Medulla oblongata (tissue), 1 donor: ENCODE measurements around the gene WASHC1.
A peak's percentile ranks its signal among the peaks of the same experiment; 100 is the strongest.
"Not testable (repeated sequence)": the region's sequence is repeated elsewhere in the genome, so short reads cannot be mapped to it uniquely, and the experiment has no call there.

ENCODE experiments used
- DNase-seq: peaks from one replicate; pipeline ENCODE4 v3.0.0-alpha.2; 2015; ENCODE audit errors: extremely low spot score

Gene WASHC1, protein sequence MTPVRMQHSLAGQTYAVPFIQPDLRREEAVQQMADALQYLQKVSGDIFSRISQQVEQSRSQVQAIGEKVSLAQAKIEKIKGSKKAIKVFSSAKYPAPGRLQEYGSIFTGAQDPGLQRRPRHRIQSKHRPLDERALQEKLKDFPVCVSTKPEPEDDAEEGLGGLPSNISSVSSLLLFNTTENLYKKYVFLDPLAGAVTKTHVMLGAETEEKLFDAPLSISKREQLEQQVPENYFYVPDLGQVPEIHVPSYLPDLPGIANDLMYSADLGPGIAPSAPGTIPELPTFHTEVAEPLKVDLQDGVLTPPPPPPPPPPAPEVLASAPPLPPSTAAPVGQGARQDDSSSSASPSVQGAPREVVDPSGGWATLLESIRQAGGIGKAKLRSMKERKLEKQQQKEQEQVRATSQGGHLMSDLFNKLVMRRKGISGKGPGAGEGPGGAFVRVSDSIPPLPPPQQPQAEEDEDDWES

GRCh38 chr9:29356-29755, at the start of gene WASHC1:
Gene WASHC1 (minus strand): TSS chr9:29456. CDS start chr9:24999, 4,457 bp downstream.
- DNase-seq, result not testable (repeated sequence)

GRCh38 chr9:78333-78732, 49.1 kb upstream of the WASHC1 start:
- DNase-seq, result not testable (repeated sequence)

GRCh38 chr9:76389-76788, 47.1 kb upstream of the WASHC1 start:
- not testable (repeated sequence) for DNase-seq

GRCh38 chr9:73900-74525, 44.8 kb upstream of the WASHC1 start:
- DNase-seq, result not testable (repeated sequence)

GRCh38 chr9:73076-73899, 44.0 kb upstream of the WASHC1 start:
- DNase-seq, result not testable (repeated sequence)

DNA sequence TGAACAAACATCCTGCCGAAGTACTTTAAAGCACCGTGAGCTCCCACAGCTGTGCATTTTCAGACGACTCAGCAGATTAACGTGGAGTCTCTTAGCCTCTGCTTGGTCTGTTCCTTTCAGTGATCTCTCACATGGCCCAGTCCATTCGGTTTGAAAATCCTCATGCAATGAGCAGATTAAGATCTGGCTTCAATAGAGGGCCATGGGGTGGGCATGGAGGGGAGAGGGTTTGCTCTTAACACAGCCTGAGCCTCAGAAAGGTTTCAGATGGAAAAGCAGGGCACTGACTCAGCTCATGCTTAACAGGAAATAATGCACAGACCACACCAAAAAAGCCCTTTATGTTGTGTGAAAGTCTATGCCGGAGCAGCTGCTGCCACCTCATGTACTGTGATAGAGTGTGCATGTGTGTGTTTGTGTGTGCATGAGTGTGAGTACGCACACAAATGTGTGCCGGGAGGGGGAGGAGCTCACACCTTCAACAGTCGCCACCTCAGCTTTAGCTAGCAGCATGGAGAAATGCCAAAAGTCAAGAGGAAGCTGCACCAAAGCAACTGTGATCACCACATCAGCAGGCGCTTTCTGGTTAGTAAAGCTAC, 33.9 kb upstream of the WASHC1 start:
- DNase-seq, result peak; percentile 49

- DNase-seq, result not testable (repeated sequence)
Measured at GRCh38 chr9:52678-53077, 23.4 kb upstream of the WASHC1 start.

GRCh38 chr9:48190-48842, 19.1 kb upstream of the WASHC1 start:
- DNase-seq, result not testable (repeated sequence)

GRCh38 chr9:46639-47271, 17.5 kb upstream of the WASHC1 start:
- DNase-seq, result not testable (repeated sequence)

GRCh38 chr9:46164-46563, 16.9 kb upstream of the WASHC1 start:
- DNase-seq, result not testable (repeated sequence)

GRCh38 chr9:45180-45878, 16.1 kb upstream of the WASHC1 start:
- not testable (repeated sequence) for DNase-seq

GRCh38 chr9:44416-44815, 15.2 kb upstream of the WASHC1 start:
- not testable (repeated sequence) for DNase-seq

- not testable (repeated sequence) for DNase-seq
Measured at GRCh38 chr9:43636-44035, 14.4 kb upstream of the WASHC1 start.

DNA sequence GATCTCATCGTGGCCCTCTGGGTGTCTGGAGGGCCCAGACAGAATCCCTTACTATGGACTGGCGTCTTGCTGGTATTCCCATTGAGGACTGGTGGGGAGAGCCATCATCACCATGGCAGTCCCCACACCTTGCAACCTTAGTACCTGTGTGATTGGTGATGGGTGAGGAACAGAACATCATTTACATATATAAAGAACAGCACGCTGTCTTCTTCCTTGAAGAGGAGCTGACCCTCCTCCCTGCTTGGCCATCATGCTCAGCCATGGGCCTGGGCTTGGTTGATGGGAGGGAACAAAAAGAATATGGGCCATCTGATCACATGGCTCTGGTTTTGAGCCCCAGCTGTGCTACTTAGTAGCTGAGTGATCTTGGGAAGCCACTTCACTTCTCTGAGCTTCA, 13.9 kb upstream of the WASHC1 start:
- DNase-seq, result not testable (repeated sequence)

GRCh38 chr9:41819-42218, 12.6 kb upstream of the WASHC1 start:
- DNase-seq, result not testable (repeated sequence)

GRCh38 chr9:41261-41676, 12.0 kb upstream of the WASHC1 start:
- not testable (repeated sequence) for DNase-seq

- not testable (repeated sequence) for DNase-seq
Measured at GRCh38 chr9:32308-32707, 3.1 kb upstream of the WASHC1 start.

DNA sequence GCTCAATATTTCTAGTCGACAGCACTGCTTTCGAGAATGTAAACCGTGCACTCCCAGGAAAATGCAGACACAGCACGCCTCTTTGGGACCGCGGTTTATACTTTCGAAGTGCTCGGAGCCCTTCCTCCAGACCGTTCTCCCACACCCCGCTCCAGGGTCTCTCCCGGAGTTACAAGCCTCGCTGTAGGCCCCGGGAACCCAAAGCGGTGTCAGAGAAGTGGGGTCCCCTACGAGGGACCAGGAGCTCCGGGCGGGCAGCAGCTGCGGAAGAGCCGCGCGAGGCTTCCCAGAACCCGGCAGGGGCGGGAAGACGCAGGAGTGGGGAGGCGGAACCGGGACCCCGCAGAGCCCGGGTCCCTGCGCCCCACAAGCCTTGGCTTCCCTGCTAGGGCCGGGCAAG, 481 bp downstream of the WASHC1 start:
- not testable (repeated sequence) for DNase-seq

DNA sequence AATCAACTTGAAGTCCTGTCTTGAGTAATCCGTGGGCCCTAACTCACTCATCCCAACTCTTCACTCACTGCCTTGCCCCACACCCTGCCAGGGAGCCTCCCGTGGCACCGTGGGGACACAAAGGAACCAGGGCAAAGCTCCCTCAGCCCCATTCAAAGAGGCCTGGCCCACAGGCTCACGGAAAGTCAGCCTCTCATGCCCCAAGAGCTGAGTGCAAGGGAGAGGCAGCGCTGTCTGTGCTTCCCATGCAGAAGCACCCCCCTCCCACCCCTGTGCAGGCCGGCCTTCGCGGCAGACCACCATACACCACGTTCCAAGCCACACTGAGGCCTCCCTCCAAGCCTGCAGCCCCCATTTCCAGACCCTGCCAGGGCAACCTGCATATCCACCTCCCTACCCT, 7.6 kb downstream of the WASHC1 start:
- DNase-seq, result not testable (repeated sequence)

DNA sequence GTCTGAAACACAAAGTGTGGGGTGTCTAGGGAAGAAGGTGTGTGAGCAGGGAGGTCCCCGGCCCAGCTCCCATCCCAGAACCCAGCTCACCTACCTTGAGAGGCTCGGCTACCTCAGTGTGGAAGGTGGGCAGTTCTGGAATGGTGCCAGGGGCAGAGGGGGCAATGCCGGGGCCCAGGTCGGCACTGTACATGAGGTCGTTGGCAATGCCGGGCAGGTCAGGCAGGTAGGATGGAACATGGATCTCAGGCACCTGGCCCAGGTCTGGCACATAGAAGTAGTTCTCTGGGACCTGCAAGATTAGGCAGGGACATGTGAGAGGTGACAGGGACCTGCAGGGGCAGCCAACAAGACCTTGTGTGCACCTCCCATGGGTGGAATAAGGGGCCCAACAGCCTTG, 12.4 kb downstream of the WASHC1 start:
- DNase-seq, result not testable (repeated sequence)
